ENCODE data around the gene TMSB4X.
"Not testable (repeated sequence)": the region's sequence is repeated elsewhere in the genome, so short reads cannot be mapped to it uniquely, and the experiment has no call there.

Gene TMSB4X

DNA sequence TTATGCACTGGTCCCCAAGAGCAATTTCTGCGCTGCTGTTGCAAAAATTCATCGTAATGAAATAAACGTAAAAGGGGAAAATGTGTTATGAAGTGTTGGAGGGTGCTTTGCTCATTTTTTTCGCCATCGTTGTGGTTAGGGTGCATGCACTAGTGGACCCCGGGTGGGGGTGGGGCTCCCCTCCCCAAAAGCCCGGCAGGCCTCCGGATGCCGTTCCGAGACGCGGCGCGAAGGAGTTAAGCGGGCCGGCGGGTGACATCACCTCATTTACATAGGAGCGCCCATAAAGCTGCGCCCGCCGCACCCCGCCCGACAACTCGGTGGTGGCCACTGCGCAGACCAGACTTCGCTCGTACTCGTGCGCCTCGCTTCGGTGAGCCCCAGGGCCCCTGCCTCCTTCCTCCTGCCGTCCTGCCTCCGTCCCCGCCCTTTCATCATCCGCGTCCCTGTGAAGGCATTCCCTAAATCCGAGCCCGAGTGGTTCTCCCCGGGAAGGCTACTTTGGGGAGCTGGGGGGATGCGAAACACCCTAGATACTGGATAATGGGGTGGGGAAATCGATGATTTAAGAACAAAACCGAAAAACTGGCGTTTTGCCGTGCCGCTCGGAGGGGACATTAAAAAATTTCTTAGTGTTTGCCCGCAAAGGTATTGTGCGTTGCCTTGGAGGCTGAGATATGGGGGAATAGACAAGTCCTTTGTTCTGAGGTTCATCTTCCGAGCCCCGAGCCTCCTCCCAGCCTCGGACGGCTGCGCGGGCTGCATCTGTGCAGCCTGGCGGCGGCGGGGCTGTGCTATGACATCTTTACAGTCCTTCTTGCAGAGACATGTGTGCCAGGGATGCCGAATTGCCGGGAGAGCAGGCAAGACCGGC lies at the start of gene TMSB4X:
TSS of gene TMSB4X (plus strand) at position 315 of the 874 bp plus-strand sequence.
- peak; percentile 72 for DNase-seq (ENCODE audit: low read depth in 2 of 2)

DNA sequence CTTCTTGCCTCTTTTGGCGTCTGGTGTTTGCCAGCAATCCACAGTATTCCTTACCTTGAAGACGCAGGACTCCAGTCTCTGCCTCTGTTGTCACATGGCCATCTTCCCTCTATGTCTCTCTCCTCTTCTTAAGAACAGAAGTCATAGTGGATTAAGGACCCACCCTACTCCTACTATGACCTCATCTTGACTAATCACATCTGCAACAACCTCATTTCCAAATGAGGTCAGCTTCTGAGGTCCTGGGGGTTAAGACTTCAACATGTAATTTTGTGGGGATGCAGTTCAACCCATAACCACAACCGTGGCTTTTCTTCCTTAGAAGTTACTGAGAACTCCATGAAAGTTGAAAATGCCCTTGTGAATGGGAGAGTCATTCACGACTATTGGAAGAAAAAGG lies 45.2 kb upstream of the TMSB4X start:
- no peak for DNase-seq (ENCODE audit: low read depth in 2 of 2)

DNA sequence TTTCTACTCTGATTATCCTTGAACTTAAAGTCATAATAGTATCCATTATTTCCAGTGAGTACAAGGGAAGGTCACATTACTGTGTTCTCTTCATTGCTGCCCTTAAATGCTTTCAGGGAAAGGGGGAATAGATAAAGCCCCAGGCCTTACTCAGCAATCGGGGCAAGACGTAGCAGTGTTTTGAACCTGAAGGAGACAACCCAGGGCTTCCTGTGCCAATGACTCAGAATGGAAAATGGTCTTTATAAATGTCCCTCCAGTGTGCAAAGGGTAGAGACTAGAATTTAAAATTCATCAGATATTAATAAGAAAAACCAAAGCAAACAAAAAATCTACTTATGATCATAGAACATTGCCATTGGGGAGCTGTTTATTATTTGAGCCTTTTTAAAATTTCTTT lies 44.8 kb upstream of the TMSB4X start:
- DNase-seq (ENCODE audit: low read depth in 2 of 2) = no peak

DNA sequence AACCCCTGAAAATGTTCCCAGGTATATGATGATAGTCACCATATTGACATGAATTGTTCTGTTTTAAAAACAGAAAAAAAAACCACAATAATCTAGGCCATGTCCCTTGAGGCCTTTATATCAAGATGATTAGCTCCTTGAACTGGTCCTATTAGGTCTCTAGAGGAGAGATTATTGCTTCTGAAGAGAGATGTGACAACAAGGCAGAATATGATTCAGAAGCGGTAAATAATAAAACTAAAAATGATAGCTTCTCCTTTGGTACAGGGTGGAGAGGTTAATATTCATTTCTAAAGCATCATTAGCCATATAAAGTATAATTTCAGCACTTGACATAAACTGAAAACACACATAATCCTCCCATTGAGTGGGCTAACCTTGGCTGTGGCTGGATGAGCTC lies 42.7 kb upstream of the TMSB4X start:
- DNase-seq (ENCODE audit: low read depth in 2 of 2) = no peak

DNA sequence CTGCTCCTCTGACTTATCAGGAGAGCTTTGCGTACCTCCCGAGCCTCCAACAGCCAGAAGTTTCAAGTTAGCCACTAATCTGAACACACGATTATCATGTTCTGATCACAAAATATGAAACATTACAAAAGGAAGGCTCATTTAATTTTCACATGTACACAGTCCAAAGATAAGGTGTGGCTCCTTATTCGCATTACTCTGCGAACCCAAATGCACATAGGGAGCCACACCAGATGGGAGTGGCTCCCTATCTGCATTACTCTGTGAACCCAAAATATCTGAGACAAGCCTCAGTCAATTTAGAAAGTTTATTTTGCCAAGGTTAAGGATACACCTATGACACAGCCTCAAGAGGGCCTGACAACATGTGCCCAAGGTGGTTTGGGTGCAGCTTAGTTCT lies 40.1 kb upstream of the TMSB4X start:
- no peak for DNase-seq (ENCODE audit: low read depth in 2 of 2)

DNA sequence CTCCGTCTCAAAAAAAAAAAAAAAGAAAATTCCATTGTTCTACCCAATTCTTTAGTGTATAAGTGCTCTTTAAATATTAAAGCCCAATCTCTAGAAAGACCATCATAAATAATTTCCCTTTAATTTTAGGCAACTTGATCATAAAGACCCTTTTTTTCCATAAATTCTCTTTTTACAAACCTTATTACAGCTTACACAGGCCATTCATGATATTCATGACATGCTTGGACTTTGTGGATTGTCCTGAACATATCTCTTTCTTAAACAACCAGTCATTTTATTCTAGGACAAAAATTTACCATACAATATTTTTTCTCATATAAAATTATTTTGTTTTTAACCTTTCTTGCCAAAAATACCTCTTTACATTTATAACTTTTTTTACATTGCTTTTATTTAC lies 38.0 kb upstream of the TMSB4X start:
- no peak for DNase-seq (ENCODE audit: low read depth in 2 of 2)

DNA sequence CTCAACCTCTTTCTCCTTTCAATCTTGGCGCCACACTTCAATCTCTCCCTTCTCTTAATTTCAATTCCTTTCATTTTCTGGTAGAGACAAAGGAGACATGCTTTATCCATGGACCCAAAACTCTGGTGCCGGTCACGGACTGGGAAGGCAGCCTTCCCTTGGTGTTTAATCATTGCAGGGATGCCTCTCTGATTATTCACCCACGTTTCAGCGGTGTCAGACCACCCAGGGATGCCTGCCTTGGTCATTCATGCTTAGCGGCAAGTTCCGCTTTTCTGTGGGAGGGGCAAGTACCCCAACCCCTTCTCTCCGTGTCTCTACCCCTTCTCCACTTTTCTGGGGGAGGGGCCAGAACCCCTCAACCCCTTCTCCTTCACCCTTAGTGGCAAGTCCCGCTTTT lies 34.4 kb upstream of the TMSB4X start:
- not testable (repeated sequence) for DNase-seq (ENCODE audit: low read depth in 2 of 2)

DNA sequence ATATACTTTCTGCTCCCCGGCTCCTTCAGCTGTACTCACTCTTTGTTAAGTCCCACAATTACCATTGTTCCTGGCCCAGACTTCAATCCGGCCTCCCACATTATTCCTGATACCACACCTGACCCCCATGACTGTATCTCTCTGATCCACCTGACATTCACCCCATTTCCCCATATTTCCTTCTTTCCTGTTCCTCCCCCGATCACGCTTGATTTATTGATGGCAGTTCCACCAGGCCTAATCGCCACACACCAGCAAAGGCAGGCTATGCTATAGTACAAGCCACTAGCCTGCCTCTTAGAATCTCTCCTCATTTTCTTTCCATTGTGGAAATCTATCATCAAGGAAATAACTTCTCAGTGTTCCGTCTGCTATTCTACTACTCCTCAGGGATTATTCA lies 31.3 kb upstream of the TMSB4X start:
- DNase-seq (ENCODE audit: low read depth in 2 of 2) = not testable (repeated sequence)

DNA sequence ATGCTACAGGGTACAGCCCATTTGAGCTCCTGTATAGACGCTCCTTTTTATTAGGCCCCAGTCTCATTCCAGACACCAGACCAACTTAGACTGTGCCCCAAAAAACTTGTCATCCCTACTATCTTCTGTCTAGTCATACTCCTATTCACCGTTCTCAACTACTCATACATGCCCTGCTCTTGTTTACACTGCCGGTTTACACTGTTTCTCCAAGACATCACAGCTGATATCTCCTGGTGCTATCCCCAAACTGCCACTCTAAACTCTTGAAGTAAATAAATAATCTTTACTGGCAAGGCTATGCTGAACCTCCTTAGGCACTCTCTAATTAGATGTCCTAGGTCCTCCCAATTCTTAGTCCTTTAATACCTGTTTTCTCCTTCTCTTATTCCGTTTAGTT lies 30.5 kb upstream of the TMSB4X start:
- DNase-seq (ENCODE audit: low read depth in 2 of 2) = not testable (repeated sequence)

DNA sequence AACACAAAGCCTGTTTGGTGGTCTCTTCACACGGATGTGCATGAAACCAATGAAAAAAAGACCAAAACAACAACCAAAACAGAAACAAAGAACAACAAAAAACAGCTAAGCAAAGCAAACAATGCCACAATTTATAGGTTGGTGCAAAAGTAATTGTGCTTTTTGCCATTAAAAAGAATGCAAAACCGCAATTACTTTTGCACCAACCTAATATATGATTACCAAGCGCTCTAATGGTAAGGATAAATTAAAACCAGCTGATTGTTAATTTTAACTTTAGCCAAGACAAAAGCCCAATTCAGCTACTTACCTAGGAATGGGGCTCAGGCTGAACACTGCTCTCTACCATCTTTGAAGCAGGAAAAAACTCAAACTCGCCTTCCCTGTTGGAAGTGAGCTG lies 29.4 kb upstream of the TMSB4X start:
- DNase-seq (ENCODE audit: low read depth in 2 of 2) = no peak

DNA sequence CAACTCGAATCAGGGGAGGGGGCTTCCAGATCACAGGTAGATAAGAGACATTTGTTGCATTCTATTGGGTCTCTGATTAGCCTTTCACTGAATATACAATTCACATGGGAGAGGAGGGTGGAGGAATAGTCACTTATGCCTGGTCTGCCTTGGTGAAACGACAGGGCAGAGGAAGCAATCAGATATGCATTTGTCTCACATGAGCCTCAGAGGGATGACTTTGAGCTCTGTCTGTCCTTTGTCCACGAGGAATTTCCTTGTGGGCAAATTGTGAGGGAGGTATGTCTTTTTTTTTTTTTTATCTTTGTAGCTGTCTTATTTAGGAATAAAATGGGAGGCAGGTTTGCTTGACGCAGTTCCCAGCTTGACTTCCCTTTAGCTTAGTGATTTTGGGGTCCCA lies 28.5 kb upstream of the TMSB4X start:
- no peak for DNase-seq (ENCODE audit: low read depth in 2 of 2)

DNA sequence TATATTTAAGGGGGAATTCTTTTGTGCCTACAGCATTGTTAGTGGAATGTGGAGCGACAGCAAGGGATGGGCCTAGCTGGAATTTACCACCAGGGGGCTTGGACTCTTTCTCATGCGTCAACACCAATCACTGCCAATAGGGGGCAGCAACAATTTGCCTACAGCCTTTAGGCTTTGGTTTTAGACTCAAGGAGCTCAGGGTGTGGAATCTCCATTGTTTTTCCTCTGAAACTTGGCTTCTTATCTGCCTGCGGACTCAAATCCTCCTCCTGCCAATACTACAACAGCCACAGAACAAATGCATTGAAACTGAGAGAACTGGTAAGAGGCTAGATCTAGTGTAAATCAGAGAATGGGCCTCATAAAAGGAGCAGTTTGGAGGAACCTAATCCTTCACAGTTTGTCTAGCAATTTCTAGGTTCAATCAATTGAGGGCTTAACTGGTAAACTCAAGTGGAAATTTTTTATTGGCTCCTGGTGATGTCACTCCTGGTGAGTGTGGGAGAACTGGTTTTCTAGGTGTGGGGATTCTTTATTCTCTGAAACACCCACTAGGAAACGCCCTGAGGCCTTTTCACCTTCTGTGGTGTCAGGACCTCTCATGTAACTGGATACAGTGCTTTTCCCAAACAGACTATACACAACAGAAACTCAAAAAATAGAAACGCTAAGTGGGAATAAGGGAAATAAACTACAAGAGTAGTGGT lies 27.9 kb upstream of the TMSB4X start:
- peak in 1 of 2 donors; percentile 82 for DNase-seq (ENCODE audit: low read depth in 2 of 2)

DNA sequence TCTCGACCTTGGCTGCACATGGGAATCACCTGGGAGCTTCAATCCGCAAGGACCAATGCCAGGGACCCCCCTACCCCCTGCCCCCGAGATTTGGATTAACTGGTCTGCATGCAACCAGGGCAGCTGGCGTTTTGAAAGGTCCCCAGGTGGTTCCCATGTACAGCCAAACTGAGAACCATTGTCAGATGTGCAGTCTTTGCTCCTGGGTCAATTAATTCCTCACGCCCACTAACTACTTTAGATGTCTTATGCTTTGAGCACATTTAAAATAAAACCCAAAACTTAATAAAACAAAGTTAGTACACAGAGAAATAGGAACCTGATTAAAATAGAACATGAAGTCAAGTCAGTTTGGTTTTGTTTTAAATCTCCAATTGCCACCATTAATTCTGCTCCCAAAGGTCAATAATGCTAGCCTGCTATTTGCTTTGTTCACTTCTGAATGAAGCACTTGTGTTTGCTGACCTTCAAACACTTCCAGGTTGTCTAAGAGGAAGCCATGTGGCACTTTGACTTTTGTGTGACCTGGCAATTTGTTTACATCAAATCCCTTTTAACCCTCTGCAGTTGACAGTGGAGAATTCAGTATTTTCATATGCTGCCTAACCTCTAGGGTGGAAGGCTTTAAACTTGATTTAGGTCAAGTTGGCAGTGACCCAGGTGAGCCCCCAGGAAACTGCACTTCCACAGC lies 27.2 kb upstream of the TMSB4X start:
- DNase-seq (ENCODE audit: low read depth in 2 of 2) = no peak

DNA sequence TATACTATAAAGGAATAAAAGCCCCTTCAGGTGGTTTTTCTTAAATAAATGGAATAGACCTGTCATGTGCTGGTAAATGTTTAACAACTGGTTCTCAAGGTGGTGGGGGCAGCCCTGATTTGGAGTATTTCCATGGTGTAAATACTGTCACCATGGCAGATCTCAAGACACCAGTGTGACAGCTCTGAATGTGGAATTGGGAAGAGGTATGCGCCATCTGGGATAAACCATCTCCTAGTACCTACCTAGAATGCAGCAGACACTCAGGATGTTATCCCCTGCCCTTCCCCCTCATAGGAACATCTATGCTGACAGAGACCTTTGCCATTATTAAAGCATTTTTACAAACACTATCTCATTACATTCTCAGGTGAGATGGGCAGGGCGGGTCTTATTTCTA lies 26.4 kb upstream of the TMSB4X start:
- DNase-seq (ENCODE audit: low read depth in 2 of 2) = no peak

DNA sequence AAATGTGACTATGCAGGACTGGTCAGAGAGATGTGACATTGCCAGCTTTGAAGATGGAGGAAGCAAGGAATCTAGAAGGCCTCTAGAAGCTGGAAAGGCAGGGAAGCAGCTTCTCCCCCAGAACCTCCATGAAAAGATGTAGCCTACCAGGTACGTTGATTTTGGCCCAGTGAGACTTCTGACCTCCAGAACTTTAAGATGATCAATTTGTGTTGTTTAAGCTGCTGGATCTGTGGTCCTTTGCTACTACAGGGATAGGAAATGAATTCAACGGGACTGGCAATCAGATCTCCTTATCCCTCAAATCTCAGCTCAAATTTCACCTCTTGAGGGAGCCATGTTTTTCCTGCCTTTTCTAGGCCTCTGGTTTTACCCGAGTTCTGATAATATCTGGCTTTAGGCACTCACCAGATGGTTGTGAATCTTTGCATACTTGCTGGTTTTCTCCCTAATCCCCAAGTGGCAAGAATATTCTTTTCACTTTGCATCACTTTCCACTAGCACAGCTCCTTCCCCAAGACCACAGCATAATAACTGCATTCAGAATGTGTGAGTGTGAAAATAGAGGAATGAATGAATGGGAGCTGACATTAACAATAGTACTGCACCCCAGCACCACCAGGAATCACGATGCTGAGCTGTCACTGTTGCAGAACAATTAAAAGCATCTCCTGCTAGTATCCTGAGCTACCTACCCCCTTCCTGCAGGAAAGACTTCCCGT lies 25.5 kb upstream of the TMSB4X start:
- no peak for DNase-seq (ENCODE audit: low read depth in 2 of 2)

DNA sequence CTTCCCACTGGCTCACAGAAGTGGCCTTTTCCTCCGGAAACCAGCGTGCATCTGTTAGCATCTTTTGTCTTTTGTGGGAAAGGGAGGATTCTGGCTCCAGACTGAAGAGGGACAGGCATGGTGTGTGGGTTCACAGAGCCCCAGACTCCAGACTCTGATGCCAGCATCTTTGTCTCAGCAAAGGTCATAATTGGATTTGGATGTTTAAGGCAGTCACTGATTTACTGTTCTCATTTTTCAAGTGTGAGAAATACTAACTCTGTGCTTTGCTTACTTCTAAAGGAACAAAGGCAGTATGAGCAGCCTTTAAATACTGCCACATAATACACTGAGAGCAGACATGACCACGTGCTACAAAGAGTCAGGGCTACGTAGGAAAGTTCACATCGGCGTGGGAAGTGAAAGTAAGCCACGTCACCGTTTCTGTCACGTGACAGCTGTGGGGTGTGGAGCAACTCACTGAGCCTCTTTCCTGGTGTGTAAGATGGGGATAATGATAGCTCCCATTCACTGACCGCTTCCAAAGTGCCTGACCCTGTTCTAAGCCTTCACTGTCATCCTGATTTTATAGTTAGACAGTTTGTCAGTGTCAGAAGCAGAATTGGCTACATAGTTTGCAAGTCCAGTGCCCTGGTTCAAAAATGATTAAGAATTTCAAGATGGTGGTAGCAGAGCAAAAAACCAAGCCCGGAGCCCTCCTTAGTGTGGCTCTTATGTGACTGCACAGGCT lies 24.8 kb upstream of the TMSB4X start:
- peak; percentile 66 to 84 for DNase-seq (ENCODE audit: low read depth in 2 of 2)

DNA sequence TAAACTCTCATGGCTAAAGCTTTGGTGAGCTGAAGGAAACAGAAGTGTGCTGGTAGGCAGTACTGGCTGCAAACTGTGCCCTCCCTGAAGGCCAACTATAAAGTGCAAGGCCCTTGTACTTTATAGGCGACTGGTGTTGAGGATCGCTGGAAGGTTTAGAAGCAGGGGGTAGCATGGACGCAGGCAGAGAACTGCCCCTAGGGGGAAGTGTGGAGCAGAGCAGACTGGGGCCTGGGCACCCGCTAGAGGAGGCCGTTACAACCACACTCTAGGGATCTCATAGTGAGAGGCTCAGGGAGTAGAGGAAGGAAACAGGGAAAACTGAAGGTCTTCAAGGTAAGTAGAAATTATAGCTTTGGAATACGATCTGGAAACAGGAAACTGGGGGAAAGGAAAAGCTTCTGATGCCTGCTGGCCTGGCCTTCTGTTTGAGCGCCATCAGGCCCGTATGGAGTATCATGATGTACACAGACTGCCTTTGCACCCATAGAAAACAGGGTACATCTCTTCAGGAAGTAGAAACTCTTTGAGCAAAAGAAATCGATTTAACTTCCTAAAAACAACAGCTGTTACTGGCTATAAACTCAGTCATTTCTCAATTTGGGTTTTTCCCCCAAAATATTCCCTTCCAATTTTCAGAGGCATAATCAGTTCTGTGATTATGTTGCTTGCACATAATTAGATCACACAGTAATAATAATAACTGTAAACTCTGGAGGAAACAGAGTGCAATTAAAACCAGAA lies 23.9 kb upstream of the TMSB4X start:
- DNase-seq (ENCODE audit: low read depth in 2 of 2) = peak in 1 of 2 donors; percentile 57

DNA sequence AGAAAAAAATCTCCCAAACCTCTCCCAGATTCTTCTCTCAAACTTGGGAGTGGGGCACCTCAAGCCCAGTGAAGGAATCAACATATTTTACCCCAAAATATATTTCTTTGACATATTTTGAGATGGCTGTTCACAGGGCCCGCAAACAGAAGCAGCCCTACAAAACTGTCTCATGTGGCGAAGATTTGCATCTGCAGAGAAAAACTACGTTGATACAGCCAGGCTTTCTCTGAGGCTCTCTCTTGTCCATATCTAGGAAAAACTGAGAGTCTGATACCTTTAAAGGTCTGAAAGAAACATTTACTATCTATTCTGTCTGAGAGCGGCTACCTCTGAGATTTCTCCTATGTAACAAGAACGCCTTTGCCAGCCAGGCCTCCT lies 23.3 kb upstream of the TMSB4X start:
- no peak for DNase-seq (ENCODE audit: low read depth in 2 of 2)

DNA sequence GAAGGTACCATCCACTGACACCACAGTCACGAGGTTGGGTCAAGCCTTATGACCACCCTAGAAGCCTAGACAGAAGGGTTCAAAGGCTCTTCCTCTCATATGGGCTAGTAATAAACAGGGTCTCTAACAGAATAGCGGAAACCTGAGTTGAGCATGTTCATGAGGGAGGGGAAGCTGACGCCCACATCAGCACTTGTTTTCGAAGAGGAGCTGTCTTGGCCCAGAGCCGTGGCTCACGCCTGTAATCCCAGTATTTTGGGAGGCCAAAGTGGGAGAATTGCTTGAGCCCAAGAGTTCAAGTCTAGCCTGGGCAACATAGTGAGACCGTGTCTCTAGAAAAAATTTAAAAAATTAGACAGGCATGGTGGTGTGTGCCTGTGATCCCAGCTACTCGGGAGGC lies 21.5 kb upstream of the TMSB4X start:
- no peak for DNase-seq (ENCODE audit: low read depth in 2 of 2)

DNA sequence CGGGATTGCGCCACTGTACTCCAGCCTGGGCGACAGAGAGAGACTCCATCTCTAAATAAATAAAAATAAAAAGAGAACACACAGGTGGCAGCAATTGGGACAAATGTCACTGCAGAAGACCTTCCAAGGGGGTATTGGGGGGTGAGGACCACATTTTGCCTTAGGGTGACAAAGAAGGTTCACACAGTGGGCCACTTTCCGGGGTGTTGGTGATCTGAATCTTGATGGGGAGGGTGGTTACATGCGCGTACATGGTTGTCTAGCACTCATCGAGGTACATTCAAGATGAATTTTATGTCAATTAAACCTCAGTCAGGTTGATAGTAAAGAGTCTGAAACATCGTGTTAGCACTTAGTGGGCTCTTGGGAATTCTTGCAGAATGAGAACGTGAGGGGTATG lies 20.5 kb upstream of the TMSB4X start:
- no peak for DNase-seq (ENCODE audit: low read depth in 2 of 2)

DNA sequence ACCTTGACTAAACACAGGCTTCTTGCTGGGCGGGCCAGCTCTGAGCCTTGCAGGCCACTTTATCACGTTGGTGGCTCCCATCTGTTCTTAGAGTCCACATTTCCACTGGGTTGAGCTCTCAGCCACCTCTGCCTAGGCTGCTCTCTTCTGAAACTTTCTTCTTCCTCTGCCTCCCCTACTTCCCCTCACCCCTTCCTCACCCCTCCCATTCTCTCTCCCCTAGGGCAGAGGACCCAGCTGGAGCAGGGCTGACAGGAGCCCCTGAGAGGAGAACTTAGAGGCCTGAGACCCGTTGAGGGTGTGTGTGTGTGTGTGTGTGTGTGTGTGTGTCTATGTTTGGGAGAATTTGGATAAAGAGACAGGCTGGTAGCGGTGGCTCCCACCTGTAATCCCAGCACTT lies 19.9 kb upstream of the TMSB4X start:
- no peak for DNase-seq (ENCODE audit: low read depth in 2 of 2)
